Measurements from ENCODE around the gene GRIN2C. TPM values are rescaled to one million over a fixed set of nuclear protein-coding genes. Genes with fewer than 3 reads are reported as not detected.
A peak's percentile ranks its signal among the peaks of the same experiment; 100 is the strongest.

Gene GRIN2C
- total RNA-seq, 1 donor from 2014 or later, result 1.0 TPM

GRCh38 chr17:74838274-74838673 is 21.4 kb downstream of the GRIN2C start:
- Mint-ChIP-seq H3K36me3 (ENCODE audit: low read depth, unreplicated experiment) (peaks cover 8% of the 10 kb centered on the region), H3K27me3 (ENCODE audit: low read depth, unreplicated experiment) (peaks cover 3% of the 10 kb centered on the region), H3K4me3 (ENCODE audit: unreplicated experiment) (no peak overlapping the region), H3K27ac (ENCODE audit: unreplicated experiment) (peak overlapping the region; percentile 34), H3K9me3 (ENCODE audit: unreplicated experiment) (no peaks in the 10 kb centered on the region), H3K4me1 (ENCODE audit: low read depth, unreplicated experiment) (peaks cover 19% of the 10 kb centered on the region)
- Histone ChIP-seq H3K4me3 (ENCODE audit: insufficient read depth, low read depth, low read length) (no peak overlapping the region), H3K79me2 (ENCODE audit: insufficient read depth, low read length) (no peaks in the 10 kb centered on the region), H3K27me3 (ENCODE audit: insufficient read depth, low read length) (no peaks in the 10 kb centered on the region), H3K4me1 (ENCODE audit: insufficient read depth, low read length) (peaks cover 19% of the 10 kb centered on the region), H3K9me3 (ENCODE audit: insufficient read depth, low read depth, low read length) (no peaks in the 10 kb centered on the region), H3K27ac (ENCODE audit: low read depth, low read length) (no peak overlapping the region), H3K4me2 (ENCODE audit: low read length) (no peak overlapping the region), H2AFZ (ENCODE audit: low read depth, low read length) (no peak overlapping the region), H4K20me1 (ENCODE audit: insufficient read depth, low read length) (peaks cover 9% of the 10 kb centered on the region), H3K9ac (ENCODE audit: low read length) (no peak overlapping the region), H3K36me3 (ENCODE audit: insufficient read depth, low read length) (no peaks in the 10 kb centered on the region)
- FAIRE-seq, result no peak
- DNase-seq (ENCODE audit: low read depth), result no peak
- TF ChIP-seq CTCF (IDR thresholded peaks at IDR 0.05; ENCODE audit: insufficient read depth, low read depth, low read length) (no peak), EZH2 (IDR thresholded peaks at IDR 0.05; ENCODE audit: insufficient read depth, low read length) (no peak)

- Histone ChIP-seq H3K4me1 (ENCODE audit: insufficient read depth, low read length) (peaks cover 15% of the 10 kb centered on the region), H3K27me3 (ENCODE audit: insufficient read depth, low read length) (no peaks in the 10 kb centered on the region), H4K20me1 (ENCODE audit: insufficient read depth, low read length) (peaks cover 16% of the 10 kb centered on the region), H3K27ac (ENCODE audit: low read depth, low read length) (no peak overlapping the region), H3K9ac (ENCODE audit: low read length) (no peak overlapping the region), H3K36me3 (ENCODE audit: insufficient read depth, low read length) (no peaks in the 10 kb centered on the region), H3K9me3 (ENCODE audit: insufficient read depth, low read depth, low read length) (no peaks in the 10 kb centered on the region), H3K4me2 (ENCODE audit: low read length) (no peak overlapping the region), H2AFZ (ENCODE audit: low read depth, low read length) (no peak overlapping the region), H3K79me2 (ENCODE audit: insufficient read depth, low read length) (no peaks in the 10 kb centered on the region), H3K4me3 (ENCODE audit: insufficient read depth, low read depth, low read length) (no peak overlapping the region)
- FAIRE-seq (no peak), DNase-seq (ENCODE audit: low read depth) (no peak)
- Mint-ChIP-seq H3K9me3 (ENCODE audit: unreplicated experiment) (no peaks in the 10 kb centered on the region), H3K4me1 (ENCODE audit: low read depth, unreplicated experiment) (peaks cover 26% of the 10 kb centered on the region), H3K36me3 (ENCODE audit: low read depth, unreplicated experiment) (peaks cover 8% of the 10 kb centered on the region), H3K4me3 (ENCODE audit: unreplicated experiment) (no peak overlapping the region), H3K27ac (ENCODE audit: unreplicated experiment) (no peak overlapping the region), H3K27me3 (ENCODE audit: low read depth, unreplicated experiment) (peaks cover 3% of the 10 kb centered on the region)
- TF ChIP-seq CTCF (IDR thresholded peaks at IDR 0.05; ENCODE audit: insufficient read depth, low read depth, low read length) (no peak), EZH2 (IDR thresholded peaks at IDR 0.05; ENCODE audit: insufficient read depth, low read length) (no peak)
Observed at GRCh38 chr17:74836691-74837467, 22.8 kb downstream of the GRIN2C start.

GRCh38 chr17:74836191-74836590 is 23.5 kb downstream of the GRIN2C start:
- no peak overlapping the region for H3K4me2 ChIP-seq (ENCODE audit: low read length)
- H3K9me3 Mint-ChIP-seq (ENCODE audit: unreplicated experiment), result no peaks in the 10 kb centered on the region
- H3K4me3 ChIP-seq (ENCODE audit: insufficient read depth, low read depth, low read length), result no peak overlapping the region
- H3K4me1 ChIP-seq (ENCODE audit: insufficient read depth, low read length), result peaks cover 15% of the 10 kb centered on the region
- DNase-seq (ENCODE audit: low read depth), result no peak
- TF ChIP-seq EZH2 (IDR thresholded peaks at IDR 0.05; ENCODE audit: insufficient read depth, low read length), result no peak
- no peak for TF ChIP-seq CTCF (IDR thresholded peaks at IDR 0.05; ENCODE audit: insufficient read depth, low read depth, low read length)
- no peak overlapping the region for H3K9ac ChIP-seq (ENCODE audit: low read length)
- no peak for FAIRE-seq
- no peaks in the 10 kb centered on the region for H3K9me3 ChIP-seq (ENCODE audit: insufficient read depth, low read depth, low read length)
- no peak overlapping the region for H2AFZ ChIP-seq (ENCODE audit: low read depth, low read length)
- H3K27me3 Mint-ChIP-seq (ENCODE audit: low read depth, unreplicated experiment), result peaks cover 3% of the 10 kb centered on the region
- peaks cover 16% of the 10 kb centered on the region for H4K20me1 ChIP-seq (ENCODE audit: insufficient read depth, low read length)
- peaks cover 8% of the 10 kb centered on the region for H3K36me3 Mint-ChIP-seq (ENCODE audit: low read depth, unreplicated experiment)
- no peaks in the 10 kb centered on the region for H3K36me3 ChIP-seq (ENCODE audit: insufficient read depth, low read length)
- peaks cover 25% of the 10 kb centered on the region for H3K4me1 Mint-ChIP-seq (ENCODE audit: low read depth, unreplicated experiment)
- H3K4me3 Mint-ChIP-seq (ENCODE audit: unreplicated experiment), result no peak overlapping the region
- no peaks in the 10 kb centered on the region for H3K27me3 ChIP-seq (ENCODE audit: insufficient read depth, low read length)
- no peak overlapping the region for H3K27ac ChIP-seq (ENCODE audit: low read depth, low read length)
- H3K27ac Mint-ChIP-seq (ENCODE audit: unreplicated experiment), result no peak overlapping the region
- H3K79me2 ChIP-seq (ENCODE audit: insufficient read depth, low read length), result no peaks in the 10 kb centered on the region
